Astrocyte (in vitro differentiated cells and primary cell): ENCODE results near the gene CDC42BPG. TPM values are rescaled to one million over a fixed set of nuclear protein-coding genes. Genes with fewer than 3 reads are reported as not detected.

ENCODE experiments used
- DNase-seq: peaks from one replicate; pipeline ENCODE4 v3.0.0-alpha.2; 2010; ENCODE audit warnings: low read depth
- FAIRE-seq: peaks from 2 replicates; lab custom pipeline; 2011; peaks lifted over from hg19 to GRCh38; lab: Jason Lieb, UNC
- H2AFZ ChIP-seq: 2 replicates; pipeline ENCODE4 v1.6.0; 2012; ENCODE audit warnings: low read depth, low read length, inconsistent platforms
- H3K27ac ChIP-seq: 2 replicates; pipeline ENCODE4 v1.5.1; 2011; ENCODE audit warnings: low read depth, low read length, inconsistent platforms
- H3K27me3 ChIP-seq: 2 replicates; pipeline ENCODE4 v1.6.0; 2011; ENCODE audit warnings: low read length, inconsistent platforms; ENCODE audit not compliant: insufficient read depth
- H3K36me3 ChIP-seq: 2 replicates; pipeline ENCODE4 v1.5.1; 2011; ENCODE audit warnings: low read length, inconsistent platforms; ENCODE audit not compliant: insufficient read depth
- H3K4me1 ChIP-seq: 2 replicates; pipeline ENCODE4 v1.5.1; 2011; ENCODE audit warnings: low read length, inconsistent platforms; ENCODE audit not compliant: insufficient read depth
- H3K4me2 ChIP-seq: 2 replicates; pipeline ENCODE4 v1.6.0; 2012; ENCODE audit warnings: low read length, inconsistent platforms
- H3K4me3 ChIP-seq: 2 replicates; pipeline ENCODE4 v1.5.1; 2011; ENCODE audit warnings: low read depth, mild to moderate bottlenecking, low read length, inconsistent platforms; ENCODE audit not compliant: insufficient read depth
- H3K79me2 ChIP-seq: 2 replicates; pipeline ENCODE4 v1.6.0; 2012; ENCODE audit warnings: mild to moderate bottlenecking, low read length, inconsistent platforms; ENCODE audit not compliant: insufficient read depth
- H3K9ac ChIP-seq: 2 replicates; pipeline ENCODE4 v1.6.0; 2012; ENCODE audit warnings: mild to moderate bottlenecking, low read length, inconsistent platforms
- H3K9me3 ChIP-seq: 2 replicates; pipeline ENCODE4 v1.5.1; 2012; ENCODE audit warnings: low read depth, mild to moderate bottlenecking, low read length, inconsistent platforms; ENCODE audit not compliant: insufficient read depth
- H4K20me1 ChIP-seq: 2 replicates; pipeline ENCODE4 v1.6.0; 2012; ENCODE audit warnings: low read length, inconsistent platforms; ENCODE audit not compliant: insufficient read depth
- H3K27ac Mint-ChIP-seq: one replicate; pipeline ENCODE4 v1.8.0; 2021; ENCODE audit warnings: mild to moderate bottlenecking, mixed read lengths; ENCODE audit not compliant: unreplicated experiment
- H3K27me3 Mint-ChIP-seq: one replicate; pipeline ENCODE4 v1.8.0; 2021; ENCODE audit warnings: low read depth, mixed read lengths; ENCODE audit not compliant: unreplicated experiment
- H3K36me3 Mint-ChIP-seq: one replicate; pipeline ENCODE4 v1.8.0; 2021; ENCODE audit warnings: low read depth, mixed read lengths; ENCODE audit not compliant: unreplicated experiment
- H3K4me1 Mint-ChIP-seq: one replicate; pipeline ENCODE4 v1.8.0; 2021; ENCODE audit warnings: low read depth, mixed read lengths; ENCODE audit not compliant: unreplicated experiment
- H3K4me3 Mint-ChIP-seq: one replicate; pipeline ENCODE4 v1.8.0; 2021; ENCODE audit warnings: mild to moderate bottlenecking, moderate library complexity, mixed read lengths; ENCODE audit not compliant: unreplicated experiment
- H3K9me3 Mint-ChIP-seq: one replicate; pipeline ENCODE4 v1.8.0; 2021; ENCODE audit warnings: mild to moderate bottlenecking, mixed read lengths; ENCODE audit not compliant: unreplicated experiment
- CTCF ChIP-seq: IDR thresholded peaks from 2 replicates; pipeline ENCODE4 v1.5.1; 2011; ENCODE audit warnings: low read depth, mild to moderate bottlenecking, inconsistent platforms, low read length, moderate library complexity; ENCODE audit not compliant: insufficient read depth
- EZH2 ChIP-seq: IDR thresholded peaks from 2 replicates; pipeline ENCODE4 v1.6.1; 2012; ENCODE audit warnings: mild to moderate bottlenecking, low read length, inconsistent platforms; ENCODE audit not compliant: insufficient read depth
- total RNA-seq: library from RNA; stranded (reverse); gene quantifications from 2 replicates; pipeline ENCODE4 v1.2.1, GENCODE V29; 2021

The CDC42BPG gene
- total RNA-seq, 1 donor from 2014 or later = 4.6 TPM

- TF ChIP-seq EZH2 (no peak), CTCF (no peak)
- no peak overlapping the region for H3K9ac ChIP-seq
- H3K4me3 ChIP-seq = no peak overlapping the region
- no peak for FAIRE-seq
- H3K9me3 ChIP-seq = no peaks in the 10 kb centered on the region
- no peak overlapping the region for H2AFZ ChIP-seq
- H3K27me3 ChIP-seq = no peaks in the 10 kb centered on the region
- Mint-ChIP-seq H3K4me1 (peaks cover 6% of the 10 kb centered on the region), H3K9me3 (no peaks in the 10 kb centered on the region), H3K27ac (no peak overlapping the region), H3K36me3 (peaks cover 2% of the 10 kb centered on the region), H3K4me3 (no peak overlapping the region), H3K27me3 (peaks cover 2% of the 10 kb centered on the region)
- no peak overlapping the region for H3K27ac ChIP-seq
- peaks cover 4% of the 10 kb centered on the region for H3K36me3 ChIP-seq
- no peak for DNase-seq
- H4K20me1 ChIP-seq = no peaks in the 10 kb centered on the region
- peaks cover 8% of the 10 kb centered on the region for H3K4me1 ChIP-seq
- no peaks in the 10 kb centered on the region for H3K79me2 ChIP-seq
- H3K4me2 ChIP-seq = no peak overlapping the region
Measured at GRCh38 chr11:64892838-64893193, 48.4 kb upstream of the CDC42BPG start.

GRCh38 chr11:64892411-64892831 lies 48.0 kb upstream of the CDC42BPG start:
- no peak overlapping the region for H2AFZ ChIP-seq
- no peaks in the 10 kb centered on the region for H3K9me3 ChIP-seq
- peaks cover 8% of the 10 kb centered on the region for H3K4me1 ChIP-seq
- no peak overlapping the region for H3K4me3 Mint-ChIP-seq
- TF ChIP-seq EZH2 = no peak
- TF ChIP-seq CTCF = no peak
- H3K36me3 Mint-ChIP-seq = peaks cover 2% of the 10 kb centered on the region
- peaks cover 7% of the 10 kb centered on the region for H3K4me1 Mint-ChIP-seq
- H3K4me3 ChIP-seq = no peak overlapping the region
- no peak overlapping the region for H3K27ac Mint-ChIP-seq
- H3K36me3 ChIP-seq = peaks cover 4% of the 10 kb centered on the region
- H3K4me2 ChIP-seq = no peak overlapping the region
- peaks cover 2% of the 10 kb centered on the region for H3K27me3 Mint-ChIP-seq
- H3K79me2 ChIP-seq = no peaks in the 10 kb centered on the region
- H3K27me3 ChIP-seq = no peaks in the 10 kb centered on the region
- H4K20me1 ChIP-seq = no peaks in the 10 kb centered on the region
- no peak for DNase-seq
- no peak for FAIRE-seq
- no peak overlapping the region for H3K9ac ChIP-seq
- no peaks in the 10 kb centered on the region for H3K9me3 Mint-ChIP-seq
- H3K27ac ChIP-seq = no peak overlapping the region

- H3K9me3 ChIP-seq = no peaks in the 10 kb centered on the region
- peak overlapping the region; percentile 62 for H3K27ac Mint-ChIP-seq
- no peak overlapping the region for H2AFZ ChIP-seq
- no peak overlapping the region for H3K4me3 ChIP-seq
- H4K20me1 ChIP-seq = no peaks in the 10 kb centered on the region
- H3K27me3 ChIP-seq = no peaks in the 10 kb centered on the region
- peaks cover 4% of the 10 kb centered on the region for H3K36me3 ChIP-seq
- peaks cover 8% of the 10 kb centered on the region for H3K4me1 ChIP-seq
- H3K4me3 Mint-ChIP-seq = no peak overlapping the region
- H3K4me2 ChIP-seq = no peak overlapping the region
- H3K36me3 Mint-ChIP-seq = peaks cover 2% of the 10 kb centered on the region
- peaks cover 8% of the 10 kb centered on the region for H3K4me1 Mint-ChIP-seq
- DNase-seq (no peak), FAIRE-seq (no peak)
- peaks cover 2% of the 10 kb centered on the region for H3K27me3 Mint-ChIP-seq
- H3K9me3 Mint-ChIP-seq = no peaks in the 10 kb centered on the region
- no peak overlapping the region for H3K27ac ChIP-seq
- no peaks in the 10 kb centered on the region for H3K79me2 ChIP-seq
- H3K9ac ChIP-seq = no peak overlapping the region
- TF ChIP-seq EZH2 = no peak
- TF ChIP-seq CTCF = no peak
Measured at GRCh38 chr11:64891880-64892279, 47.4 kb upstream of the CDC42BPG start.
